SK-MEL-5 (cell line): Measurements from ENCODE around the gene IL6ST. TPM values are rescaled to one million over a fixed set of nuclear protein-coding genes. Genes with fewer than 3 reads are reported as not detected.
"Not testable (repeated sequence)": the region's sequence is repeated elsewhere in the genome, so short reads cannot be mapped to it uniquely, and the experiment has no call there.

Experiments used
- DNase-seq: peaks from one replicate; pipeline ENCODE4 v3.0.0-alpha.2; 2016; ENCODE audit warnings: low read depth, low spot score
- in situ Hi-C: cut with HindIII; loops from 2 replicates; pipeline ENCODE4 v1.10.0; 2016; ENCODE audit warnings: low sequenced_read_pairs, high pct_unique_total_duplicates, low pct_unique_long_range_greater_than_20kb
- polyA plus RNA-seq, 2 experiments: library from polyadenylated mRNA; depleted of rRNA; stranded (reverse); fragments of >200 nt; gene quantifications; 2 replicates each; pipeline ENCODE4 v1.2.3, GENCODE V29; 2015
- total RNA-seq: library from RNA; depleted of rRNA; stranded (reverse); fragments of >200 nt; shearing (Covaris generic); gene quantifications from 2 replicates; pipeline ENCODE4 v1.2.3, GENCODE V29; 2014; rRNA removed

Gene IL6ST
- total RNA-seq: 92.2 and 98.5 TPM in 2 replicates
- 41.8 and 60.5 TPM in 2 replicates for polyA plus RNA-seq (2015; cell fraction: cytosol; rRNA removed)
- 29.4 and 30.7 TPM in 2 replicates for polyA plus RNA-seq (2015; cell fraction: nucleus; rRNA removed)

- peak; percentile 64 for DNase-seq
- in situ Hi-C loops: no loop called here
Observed at GRCh38 chr5:55994495-55994997, at the start of gene IL6ST. IL6ST (minus strand) TSS chr5:55994963; CDS start chr5:55976278, 18,685 bp downstream.

- DNase-seq: no peak
- in situ Hi-C loops: no loop called here
Observed at GRCh38 chr5:56039985-56040384, 45.2 kb upstream of the IL6ST start.

- DNase-seq, in situ Hi-C loops: not testable (repeated sequence)
Observed at GRCh38 chr5:56038206-56038605, 43.4 kb upstream of the IL6ST start.

- no peak for DNase-seq
- in situ Hi-C loops: no loop called here
Observed at GRCh38 chr5:56037531-56038010, 42.8 kb upstream of the IL6ST start.

GRCh38 chr5:56035394-56035793, 40.6 kb upstream of the IL6ST start:
- in situ Hi-C loops, DNase-seq: not testable (repeated sequence)

GRCh38 chr5:56029871-56030630, 35.3 kb upstream of the IL6ST start:
- in situ Hi-C loops, DNase-seq: not testable (repeated sequence)

- DNase-seq: no peak
- in situ Hi-C loops: no loop called here
Observed at GRCh38 chr5:56029457-56029856, 34.7 kb upstream of the IL6ST start.

GRCh38 chr5:56028708-56029107, 33.9 kb upstream of the IL6ST start:
- in situ Hi-C loops: no loop called here
- DNase-seq: no peak

- in situ Hi-C loops: no loop called here
- no peak for DNase-seq
Observed at GRCh38 chr5:56026863-56027300, 32.1 kb upstream of the IL6ST start.

GRCh38 chr5:56025151-56025885, 30.6 kb upstream of the IL6ST start:
- no peak for DNase-seq
- in situ Hi-C loops: no loop called here

GRCh38 chr5:56024810-56025150, 30.0 kb upstream of the IL6ST start:
- no peak for DNase-seq
- in situ Hi-C loops: no loop called here

- in situ Hi-C loops: no loop called here
- no peak for DNase-seq
Observed at GRCh38 chr5:56023296-56023695, 28.5 kb upstream of the IL6ST start.

- no peak for DNase-seq
- in situ Hi-C loops: no loop called here
Observed at GRCh38 chr5:56019306-56020272, 24.8 kb upstream of the IL6ST start.

- DNase-seq: no peak
- in situ Hi-C loops: no loop called here
Observed at GRCh38 chr5:56018832-56019231, 24.1 kb upstream of the IL6ST start.

- DNase-seq, in situ Hi-C loops: not testable (repeated sequence)
Observed at GRCh38 chr5:56014701-56015100, 19.9 kb upstream of the IL6ST start.

GRCh38 chr5:56013939-56014338, 19.2 kb upstream of the IL6ST start:
- in situ Hi-C loops, DNase-seq: not testable (repeated sequence)

GRCh38 chr5:56012281-56012963, 17.7 kb upstream of the IL6ST start:
- no peak for DNase-seq
- in situ Hi-C loops: no loop called here
